ENCODE measurements around the gene PKLR. TPM values are rescaled to one million over a fixed set of nuclear protein-coding genes. Genes with fewer than 3 reads are reported as not detected.

Gene PKLR
- total and polyA plus RNA-seq, 3 donors from 2014 or later, result 0.25 to 2.0 (median 0.87) TPM

- no peaks in the 10 kb centered on the region for H3K36me3 ChIP-seq (ENCODE audit: low read depth, missing control alignments)
- H3K4me1 ChIP-seq, result peaks cover 21% of the 10 kb centered on the region
- no peaks in the 10 kb centered on the region for H3K9me3 ChIP-seq
- no peaks in the 10 kb centered on the region for H3K27me3 ChIP-seq
- H3K4me3 ChIP-seq, result peak within 1 kb of the TSS; percentile 67 to 75
- 1% methylated on average over 23 to 65 of the region's 68 CpGs for WGBS, 2 donors
- intact Hi-C loops (cut with DNase I; ENCODE audit: low total_unique reads), result no loop called here
- DNase-seq, result peak; percentile 99
- peak within 1 kb of the TSS in 1 of 2 donors; percentile 53 for H3K27ac ChIP-seq
- TF ChIP-seq POLR2A (IDR thresholded peaks at IDR 0.05) (no peak), CTCF (IDR thresholded peaks at IDR 0.05) (peak; percentile 44 to 69 (median 52))
Observed at GRCh38 chr1:155277070-155277901, 24.0 kb downstream of the PKLR start, which contains the start of gene HCN3. Gene HCN3 (plus strand): TSS chr1:155277463. CDS start chr1:155277591, 128 bp downstream.

DNA sequence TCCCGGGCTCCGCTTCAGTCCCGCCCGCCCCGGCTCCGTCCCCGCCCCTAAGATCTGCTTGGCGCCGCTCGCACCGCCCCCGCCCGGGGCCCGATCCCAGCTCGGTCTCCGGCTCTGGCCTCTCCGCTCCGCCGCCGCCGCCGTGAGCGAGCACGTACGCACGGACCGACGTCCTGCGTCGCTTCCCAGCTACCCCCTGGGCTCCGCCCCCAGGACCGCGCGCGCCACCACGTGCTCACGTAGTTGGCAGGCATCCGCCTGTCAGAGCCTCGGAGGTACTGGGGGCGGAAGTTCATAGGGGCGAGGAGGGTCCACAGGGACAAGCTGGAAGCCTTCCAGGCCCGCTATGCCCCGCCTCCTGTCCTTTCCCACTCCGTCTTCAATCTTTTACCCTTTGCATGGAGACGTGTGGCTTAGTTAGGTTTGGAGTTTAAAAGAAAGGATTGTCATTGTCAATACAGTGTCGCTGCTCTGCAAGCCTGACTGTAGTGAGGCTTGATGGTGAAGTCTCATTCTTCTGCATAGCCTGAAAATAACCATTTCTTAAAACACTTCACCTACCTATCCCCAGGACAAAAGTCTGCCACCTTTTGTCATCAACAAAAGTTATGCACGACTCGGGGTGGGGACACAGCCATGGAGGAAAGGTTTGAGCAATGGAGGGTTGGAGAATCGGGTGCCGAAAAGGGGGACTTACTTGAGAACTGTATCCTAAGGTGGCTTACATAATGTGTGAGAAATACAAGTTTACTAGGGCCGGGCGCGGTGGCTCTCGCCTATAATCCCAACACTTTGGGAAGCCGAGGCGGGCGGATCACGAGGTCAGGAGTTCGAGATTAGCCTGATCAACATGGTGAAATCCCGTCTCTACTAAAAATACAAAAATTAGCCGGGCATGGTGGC, 27.6 kb downstream of the PKLR start, which contains the start of gene CLK2:
TSS of gene CLK2 (minus strand) at position 162 of the 903 bp plus-strand sequence. CDS start 2,527 bp downstream, outside the sequence.
- H3K4me3 ChIP-seq, result peak within 1 kb of the TSS; percentile 73 to 88
- TF ChIP-seq CTCF (IDR thresholded peaks at IDR 0.05), result no peak
- TF ChIP-seq POLR2A (IDR thresholded peaks at IDR 0.05), result peak; percentile 52
- no peaks in the 10 kb centered on the region for H3K36me3 ChIP-seq (ENCODE audit: low read depth, missing control alignments)
- intact Hi-C loops (cut with DNase I; ENCODE audit: low total_unique reads), result no loop called here
- 13 to 19% methylated on average over 19 to 47 of the region's 61 CpGs for WGBS, 2 donors
- peaks cover 31% of the 10 kb centered on the region for H3K4me1 ChIP-seq
- H3K27me3 ChIP-seq, result no peaks in the 10 kb centered on the region
- no peaks in the 10 kb centered on the region for H3K9me3 ChIP-seq
- DNase-seq, result peak; percentile 95
- peak within 1 kb of the TSS; percentile 94 to 97 for H3K27ac ChIP-seq

DNA sequence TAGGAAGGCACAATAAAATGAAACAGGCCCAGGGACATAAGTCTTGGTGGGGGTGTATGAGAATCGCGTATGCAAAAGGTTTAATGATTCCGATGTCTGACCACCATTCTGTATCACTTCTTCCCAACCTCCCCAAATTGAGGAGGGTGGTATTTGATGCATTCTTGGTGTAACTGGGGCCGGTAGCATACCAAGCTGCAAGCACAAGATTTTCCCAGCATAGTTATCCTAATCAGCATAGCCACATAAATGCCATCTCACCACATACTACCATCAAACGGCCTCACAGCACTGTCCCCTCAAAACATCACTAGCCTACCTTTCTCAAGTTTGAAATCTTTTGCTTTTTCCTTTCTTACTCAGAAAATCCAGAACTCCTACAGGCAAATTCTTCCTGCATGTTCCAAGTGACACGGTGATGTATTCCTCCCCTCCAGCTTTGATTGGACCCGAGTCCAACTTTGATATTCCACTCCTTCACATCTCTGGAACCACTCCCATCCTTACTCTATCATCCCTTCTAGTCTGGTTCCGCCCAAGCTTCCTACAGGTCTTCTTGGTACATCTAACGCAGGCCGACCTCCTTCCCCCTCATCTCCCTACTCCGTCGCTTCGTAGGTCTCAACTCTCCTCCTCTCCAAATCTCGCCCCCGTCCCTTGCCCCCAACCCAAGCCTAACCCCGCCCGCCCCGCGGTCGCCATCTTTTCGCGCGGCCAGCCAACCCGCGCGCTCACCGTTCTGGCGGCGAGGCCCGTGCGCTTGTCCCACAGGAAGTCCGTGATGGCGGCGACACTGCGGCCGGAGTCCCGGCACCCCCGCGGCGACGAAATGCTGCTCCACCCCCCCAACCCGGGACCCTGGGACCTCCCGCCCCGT, 28.5 kb downstream of the PKLR start:
- DNase-seq, result peak; percentile 35
- H3K4me1 ChIP-seq, result peaks cover 23% of the 10 kb centered on the region
- no peaks in the 10 kb centered on the region for H3K9me3 ChIP-seq
- 4 to 5% methylated on average over 33 to 44 of the region's 44 CpGs for WGBS, 2 donors
- peak overlapping the region; percentile 73 to 88 for H3K4me3 ChIP-seq
- H3K27me3 ChIP-seq, result no peaks in the 10 kb centered on the region
- intact Hi-C loops (cut with DNase I; ENCODE audit: low total_unique reads), result no loop called here
- H3K36me3 ChIP-seq (ENCODE audit: low read depth, missing control alignments), result no peaks in the 10 kb centered on the region
- no peak for TF ChIP-seq CTCF (IDR thresholded peaks at IDR 0.05)
- no peak for TF ChIP-seq POLR2A (IDR thresholded peaks at IDR 0.05)
- H3K27ac ChIP-seq, result peak overlapping the region; percentile 94 to 97

GRCh38 chr1:155269381-155269780, 31.9 kb downstream of the PKLR start:
- 93% methylated on average over 21 of the region's 21 CpGs for WGBS, 2 donors
- H3K9me3 ChIP-seq, result no peaks in the 10 kb centered on the region
- no peaks in the 10 kb centered on the region for H3K36me3 ChIP-seq (ENCODE audit: low read depth, missing control alignments)
- intact Hi-C loops (cut with DNase I; ENCODE audit: low total_unique reads), result no loop called here
- no peak overlapping the region for H3K4me3 ChIP-seq
- H3K27ac ChIP-seq, result no peak overlapping the region
- peaks cover 18% of the 10 kb centered on the region for H3K4me1 ChIP-seq
- DNase-seq, result no peak
- TF ChIP-seq POLR2A (IDR thresholded peaks at IDR 0.05) (no peak), CTCF (IDR thresholded peaks at IDR 0.05) (no peak)
- no peaks in the 10 kb centered on the region for H3K27me3 ChIP-seq

Measured in testis (tissue), 3 donors.